NB4 (cell line): ENCODE measurements around the gene IFT81.

Experiments used
- CTCF ChIP-seq: IDR thresholded peaks from one replicate; pipeline ENCODE4 v1.5.1; 2012; ENCODE audit warnings: low read depth, low read length
- MAX ChIP-seq: IDR thresholded peaks from 2 replicates; pipeline ENCODE4 v1.6.1; 2011; ENCODE audit warnings: low read depth, low read length
- MYC ChIP-seq: IDR thresholded peaks from 2 replicates; pipeline ENCODE4 v1.6.1; 2011; ENCODE audit warnings: low read depth, low read length
- POLR2A ChIP-seq: IDR thresholded peaks from 2 replicates; pipeline ENCODE4 v1.6.1; 2011; ENCODE audit warnings: mild to moderate bottlenecking; ENCODE audit not compliant: insufficient read length; ENCODE audit errors: extremely low read depth

- no peak for TF ChIP-seq CTCF
- no peak for TF ChIP-seq POLR2A
- no peak for TF ChIP-seq MAX
- TF ChIP-seq MYC: no peak
Measured at GRCh38 chr12:110251381-110251780, 127.2 kb downstream of the IFT81 start.
